CD4-positive, alpha-beta memory T cell (primary cell): ENCODE results near the gene SPATS2L. TPM values are rescaled to one million over a fixed set of nuclear protein-coding genes. Genes with fewer than 3 reads are reported as not detected.

Source experiments
- CTCF ChIA-PET: fragments of 350-600 bp; sonication (Branson Sonifier 250); formaldehyde crosslinking; loops from one replicate; lab custom pipeline; 2021; ENCODE audit warnings: inconsistent platforms; ENCODE audit not compliant: partially characterized antibody; lab: Charles Lee
- POLR2A ChIA-PET: fragments of 350-600 bp; sonication (Branson Sonifier 250); formaldehyde crosslinking; loops from one replicate; lab custom pipeline; 2021; ENCODE audit not compliant: partially characterized antibody; lab: Charles Lee
- DNase-seq, 5 donors: peaks; one replicate each; pipeline versions ENCODE4 v3.0.0 to v3.0.0-alpha.2; 2020 to 2022; ENCODE audit warnings: mixed read lengths in 1 of 5
- H3K27ac ChIP-seq: one replicate; pipeline ENCODE4 v1.7.0; 2013; ENCODE audit warnings: low read depth, low read length
- H3K27me3 ChIP-seq: 2 replicates; pipeline ENCODE4 v1.7.0; 2013; ENCODE audit warnings: mild to moderate bottlenecking, low read length, moderate library complexity; ENCODE audit not compliant: insufficient read depth
- H3K36me3 ChIP-seq: 2 replicates; pipeline ENCODE4 v1.7.0; 2013; ENCODE audit warnings: mild to moderate bottlenecking, low read length, moderate library complexity; ENCODE audit not compliant: insufficient read depth
- H3K4me1 ChIP-seq: 2 replicates; pipeline ENCODE4 v1.7.0; 2013; ENCODE audit warnings: mild to moderate bottlenecking, low read length, moderate library complexity; ENCODE audit not compliant: insufficient read depth
- H3K4me3 ChIP-seq, 2 donors: one replicate each; pipeline ENCODE4 v1.7.0; 2013; ENCODE audit warnings: low read length in 2 of 2, mild to moderate bottlenecking in 1 of 2
- H3K9me3 ChIP-seq, 2 donors: one replicate each; pipeline ENCODE4 v1.7.0; 2013; ENCODE audit warnings: low read length in 2 of 2, control low read depth in 1 of 2; ENCODE audit not compliant: control insufficient read depth in 1 of 2
- H3K27ac Mint-ChIP-seq, 7 donors: one replicate each; pipeline ENCODE4 v1.8.0; 2020 to 2021; ENCODE audit warnings: mixed read lengths in 7 of 7, mild to moderate bottlenecking in 6 of 7, inconsistent platforms in 3 of 7, moderate library complexity in 3 of 7
- H3K27me3 Mint-ChIP-seq, 2 donors: one replicate each; pipeline ENCODE4 v1.8.0; 2020 to 2021; ENCODE audit warnings: mixed read lengths in 2 of 2
- H3K36me3 Mint-ChIP-seq, 2 donors: one replicate each; pipeline ENCODE4 v1.8.0; 2020 to 2021; ENCODE audit warnings: mixed read lengths in 2 of 2, inconsistent platforms in 1 of 2, mild to moderate bottlenecking in 1 of 2
- H3K4me1 Mint-ChIP-seq, 4 donors: one replicate each; pipeline ENCODE4 v1.8.0; 2020 to 2021; ENCODE audit warnings: mixed read lengths in 4 of 4, mild to moderate bottlenecking in 1 of 4
- H3K4me3 Mint-ChIP-seq, 8 donors: one replicate each; pipeline ENCODE4 v1.8.0; 2020 to 2021; ENCODE audit warnings: mixed read lengths in 8 of 8, mild to moderate bottlenecking in 7 of 8, moderate library complexity in 6 of 8, inconsistent platforms in 3 of 8
- H3K9me3 Mint-ChIP-seq, 8 donors: one replicate each; pipeline ENCODE4 v1.8.0; 2020 to 2021; ENCODE audit warnings: mixed read lengths in 8 of 8, mild to moderate bottlenecking in 5 of 8, inconsistent platforms in 3 of 8, moderate library complexity in 1 of 8
- intact Hi-C: fragments of 100-400 bp; cut with micrococcal nuclease; formaldehyde crosslinking; loops from one replicate; pipeline ENCODE4 v1.15.1; 2023
- polyA plus RNA-seq, 2 donors: library from polyadenylated mRNA; unstranded; fragments of 300-500 nt; fragmentation: Illumina TruSeq; gene quantifications; one replicate each; pipeline ENCODE4 v1.2.3, GENCODE V29; 2021
- total RNA-seq, 2 experiments: library from RNA; stranded (reverse); gene quantifications; one replicate each; pipeline ENCODE4 v1.2.3, GENCODE V29; 2021

The SPATS2L gene
- total and polyA plus RNA-seq, 4 experiments from 2014 or later, result 5.2 to 6.6 (median 6.0) TPM

- Histone ChIP-seq H3K4me1 (no peaks in the 10 kb centered on the region), H3K27me3 (no peaks in the 10 kb centered on the region), H3K9me3 (no peaks in the 10 kb centered on the region), H3K4me3 (no peak overlapping the region), H3K36me3 (no peaks in the 10 kb centered on the region), H3K27ac (no peak overlapping the region)
- Mint-ChIP-seq H3K9me3 (peaks cover 0 to 3% (median 0%) of the 10 kb centered on the region in 8 donors), H3K36me3 (no peaks in the 10 kb centered on the region), H3K27me3 (no peaks in the 10 kb centered on the region), H3K27ac (no peak overlapping the region), H3K4me3 (no peak overlapping the region), H3K4me1 (no peaks in the 10 kb centered on the region)
- POLR2A ChIA-PET, result no interaction called here
- intact Hi-C loops, result no loop called here
- DNase-seq, result no peak
- CTCF ChIA-PET, result no interaction called here
Measured at GRCh38 chr2:200263279-200263678, 43.2 kb upstream of the SPATS2L start.

DNA sequence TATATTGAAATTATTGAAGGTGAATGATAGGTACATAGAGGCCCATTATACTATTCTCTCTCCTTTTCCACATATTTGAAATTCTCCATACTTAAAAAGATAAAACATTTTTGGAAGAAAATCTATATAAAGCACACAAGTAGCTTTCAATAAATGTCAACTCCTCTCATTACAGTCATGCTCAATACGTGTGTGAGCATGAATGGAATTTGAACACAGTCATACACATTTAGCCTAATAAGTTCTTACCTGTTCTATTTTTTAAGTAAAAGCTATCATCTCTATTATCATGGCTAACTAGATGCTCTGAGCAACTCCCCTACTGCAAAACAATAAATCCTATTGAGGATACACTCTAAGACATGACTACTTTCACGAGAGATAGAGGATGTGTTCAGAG, 41.9 kb upstream of the SPATS2L start:
- H3K9me3 Mint-ChIP-seq, result peaks cover 0 to 3% (median 0%) of the 10 kb centered on the region in 8 donors
- H3K4me3 Mint-ChIP-seq, result no peak overlapping the region
- H3K27me3 Mint-ChIP-seq, result no peaks in the 10 kb centered on the region
- Histone ChIP-seq H3K27me3 (no peaks in the 10 kb centered on the region), H3K4me1 (no peaks in the 10 kb centered on the region), H3K9me3 (no peaks in the 10 kb centered on the region), H3K36me3 (no peaks in the 10 kb centered on the region), H3K4me3 (no peak overlapping the region), H3K27ac (no peak overlapping the region)
- POLR2A ChIA-PET, result interaction anchor here (0.9 kb wide), 1 partner anchor 11 kb away, joined by 3 read pairs; no protein-coding TSS in a partner anchor
- intact Hi-C loops, result no loop called here
- DNase-seq, result no peak
- H3K36me3 Mint-ChIP-seq, result no peaks in the 10 kb centered on the region
- CTCF ChIA-PET, result no interaction called here
- no peaks in the 10 kb centered on the region for H3K4me1 Mint-ChIP-seq
- no peak overlapping the region for H3K27ac Mint-ChIP-seq

- CTCF ChIA-PET, result no interaction called here
Measured at GRCh38 chr2:200266406-200266805, 40.1 kb upstream of the SPATS2L start.

DNA sequence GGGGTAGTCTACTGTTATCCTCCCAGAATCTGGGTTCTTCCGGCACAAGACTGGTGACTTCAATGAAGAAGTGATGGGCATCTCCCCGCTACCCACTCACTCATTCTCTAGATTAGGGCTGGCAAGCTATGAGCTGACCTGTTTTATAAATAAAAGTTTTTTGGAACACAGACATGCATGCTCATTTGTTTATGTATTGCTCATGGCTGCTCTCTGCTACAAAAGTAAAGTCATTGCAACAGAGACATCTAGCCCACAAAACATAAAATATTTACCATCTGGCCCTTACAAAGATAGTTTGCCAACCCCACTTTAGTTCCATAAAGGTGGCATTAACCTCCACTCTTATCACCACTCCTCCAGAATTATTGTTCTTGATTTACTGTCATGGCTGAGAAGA, 39.1 kb upstream of the SPATS2L start:
- ChIA-PET POLR2A (no interaction called here), CTCF (no interaction called here)
- Mint-ChIP-seq H3K4me3 (no peak overlapping the region), H3K9me3 (peaks cover 0 to 2% (median 0%) of the 10 kb centered on the region in 8 donors), H3K27me3 (no peaks in the 10 kb centered on the region), H3K27ac (no peak overlapping the region), H3K4me1 (no peaks in the 10 kb centered on the region), H3K36me3 (no peaks in the 10 kb centered on the region)
- DNase-seq, result no peak
- no peaks in the 10 kb centered on the region for H3K27me3 ChIP-seq
- intact Hi-C loops, result no loop called here
- no peak overlapping the region for H3K27ac ChIP-seq
- no peak overlapping the region for H3K4me3 ChIP-seq
- H3K4me1 ChIP-seq, result no peaks in the 10 kb centered on the region
- H3K36me3 ChIP-seq, result no peaks in the 10 kb centered on the region
- no peaks in the 10 kb centered on the region for H3K9me3 ChIP-seq

More at GRCh38 chr2:200266406-200266805, 40.1 kb upstream of the SPATS2L start:
- H3K36me3 ChIP-seq, result no peaks in the 10 kb centered on the region
- POLR2A ChIA-PET, result no interaction called here
- H3K36me3 Mint-ChIP-seq, result no peaks in the 10 kb centered on the region
- H3K27ac ChIP-seq, result no peak overlapping the region
- no peaks in the 10 kb centered on the region for H3K4me1 ChIP-seq
- intact Hi-C loops, result no loop called here
- H3K4me3 ChIP-seq, result no peak overlapping the region
- no peak overlapping the region for H3K27ac Mint-ChIP-seq
- H3K9me3 ChIP-seq, result no peaks in the 10 kb centered on the region
- H3K27me3 ChIP-seq, result no peaks in the 10 kb centered on the region
- peaks cover 0 to 3% (median 0%) of the 10 kb centered on the region in 8 donors for H3K9me3 Mint-ChIP-seq
- H3K4me1 Mint-ChIP-seq, result no peaks in the 10 kb centered on the region
- DNase-seq, result no peak
- H3K4me3 Mint-ChIP-seq, result no peak overlapping the region
- no peaks in the 10 kb centered on the region for H3K27me3 Mint-ChIP-seq

GRCh38 chr2:200270732-200271131, 35.8 kb upstream of the SPATS2L start:
- DNase-seq, result no peak
- H3K27ac Mint-ChIP-seq, result no peak overlapping the region
- intact Hi-C loops, result no loop called here
- Histone ChIP-seq H3K27me3 (no peaks in the 10 kb centered on the region), H3K9me3 (no peaks in the 10 kb centered on the region), H3K4me1 (no peaks in the 10 kb centered on the region), H3K27ac (no peak overlapping the region), H3K4me3 (no peak overlapping the region), H3K36me3 (no peaks in the 10 kb centered on the region)
- H3K36me3 Mint-ChIP-seq, result no peaks in the 10 kb centered on the region
- H3K4me3 Mint-ChIP-seq, result no peak overlapping the region
- H3K4me1 Mint-ChIP-seq, result no peaks in the 10 kb centered on the region
- CTCF ChIA-PET, result no interaction called here
- peaks cover 0 to 1% (median 0%) of the 10 kb centered on the region in 8 donors for H3K9me3 Mint-ChIP-seq
- no peaks in the 10 kb centered on the region for H3K27me3 Mint-ChIP-seq
- POLR2A ChIA-PET, result no interaction called here

GRCh38 chr2:200272320-200272719, 34.2 kb upstream of the SPATS2L start:
- POLR2A ChIA-PET, result no interaction called here

DNA sequence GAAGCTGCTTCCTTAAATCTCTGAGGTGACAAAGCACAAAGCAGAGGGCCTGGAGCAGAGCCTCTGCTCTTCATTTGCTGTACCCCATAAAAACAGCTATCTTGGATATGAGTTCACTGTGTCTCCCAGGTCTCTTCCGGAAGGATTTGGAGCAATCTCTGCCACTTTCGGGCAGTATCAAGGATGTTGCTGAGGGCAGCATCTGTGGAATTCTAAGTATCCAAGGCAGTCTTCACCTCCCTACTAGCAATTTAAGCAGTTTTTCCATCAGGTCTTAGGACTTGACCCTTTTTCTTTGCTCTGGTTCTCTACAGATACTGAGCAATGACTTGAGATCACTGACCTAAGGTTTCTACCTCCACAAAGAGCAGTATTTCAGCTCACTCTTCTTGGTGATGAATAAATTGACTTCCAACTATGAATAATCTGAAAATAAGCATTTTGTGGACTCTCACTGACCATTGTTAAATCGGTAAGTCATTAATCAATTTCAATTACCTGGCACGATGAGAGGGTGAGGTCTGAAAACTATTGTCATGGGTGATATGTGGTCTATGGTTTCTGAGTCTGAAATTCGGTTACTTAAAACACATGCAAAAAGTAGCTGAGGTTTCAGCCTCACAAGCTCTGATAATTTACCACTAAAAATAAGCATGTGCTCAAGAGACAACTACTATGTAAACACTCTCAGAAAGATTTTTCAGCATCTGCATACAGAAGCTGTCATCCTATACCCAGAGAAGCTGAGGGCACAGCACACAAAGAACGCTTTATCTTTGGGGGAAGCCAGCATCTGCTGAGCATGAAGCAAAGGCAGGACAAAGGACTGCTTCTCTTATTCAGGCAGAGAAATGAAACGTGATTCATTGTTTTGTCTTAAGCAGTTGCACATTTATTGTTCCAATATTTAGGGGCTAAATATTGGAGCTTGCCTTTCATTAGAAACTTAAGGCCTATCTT, 32.1 kb upstream of the SPATS2L start:
- Mint-ChIP-seq H3K27ac (no peak overlapping the region), H3K36me3 (no peaks in the 10 kb centered on the region), H3K4me3 (no peak overlapping the region), H3K27me3 (peaks cover 3 to 6% of the 10 kb centered on the region in 2 donors), H3K9me3 (no peaks in the 10 kb centered on the region), H3K4me1 (peaks cover 0 to 2% (median 0%) of the 10 kb centered on the region in 4 donors)
- H3K27me3 ChIP-seq, result no peaks in the 10 kb centered on the region
- ChIA-PET CTCF (no interaction called here), POLR2A (no interaction called here)
- no peak overlapping the region for H3K27ac ChIP-seq
- H3K9me3 ChIP-seq, result no peaks in the 10 kb centered on the region
- H3K4me3 ChIP-seq, result no peak overlapping the region
- no peaks in the 10 kb centered on the region for H3K4me1 ChIP-seq
- intact Hi-C loops, result no loop called here
- H3K36me3 ChIP-seq, result no peaks in the 10 kb centered on the region
- DNase-seq, result no peak

More at GRCh38 chr2:200272320-200272719, 34.2 kb upstream of the SPATS2L start:
- Histone ChIP-seq H3K36me3 (no peaks in the 10 kb centered on the region), H3K4me1 (no peaks in the 10 kb centered on the region), H3K4me3 (no peak overlapping the region), H3K9me3 (no peaks in the 10 kb centered on the region), H3K27ac (no peak overlapping the region), H3K27me3 (no peaks in the 10 kb centered on the region)
- H3K36me3 Mint-ChIP-seq, result no peaks in the 10 kb centered on the region
- no peak overlapping the region for H3K4me3 Mint-ChIP-seq
- H3K4me1 Mint-ChIP-seq, result no peaks in the 10 kb centered on the region
- intact Hi-C loops, result no loop called here
- H3K27me3 Mint-ChIP-seq, result no peaks in the 10 kb centered on the region
- no peak overlapping the region for H3K27ac Mint-ChIP-seq
- no peak for DNase-seq
- no peaks in the 10 kb centered on the region for H3K9me3 Mint-ChIP-seq
- CTCF ChIA-PET, result no interaction called here
